Measurements from ENCODE around the gene TUBA4B. TPM values are rescaled to one million over a fixed set of nuclear protein-coding genes. Genes with fewer than 3 reads are reported as not detected.

The TUBA4B gene
- total RNA-seq, 1 donor from 2014 or later: not detected

- H3K27ac Mint-ChIP-seq (ENCODE audit: unreplicated experiment): peak overlapping the region; percentile 97
- DNase-seq (ENCODE audit: low spot score): peak; percentile 58
- no peaks in the 10 kb centered on the region for H3K27me3 Mint-ChIP-seq (ENCODE audit: low read depth)
- peaks cover 54% of the 10 kb centered on the region for H3K4me1 Mint-ChIP-seq (ENCODE audit: low read depth)
- TF ChIP-seq, protein P1, sequence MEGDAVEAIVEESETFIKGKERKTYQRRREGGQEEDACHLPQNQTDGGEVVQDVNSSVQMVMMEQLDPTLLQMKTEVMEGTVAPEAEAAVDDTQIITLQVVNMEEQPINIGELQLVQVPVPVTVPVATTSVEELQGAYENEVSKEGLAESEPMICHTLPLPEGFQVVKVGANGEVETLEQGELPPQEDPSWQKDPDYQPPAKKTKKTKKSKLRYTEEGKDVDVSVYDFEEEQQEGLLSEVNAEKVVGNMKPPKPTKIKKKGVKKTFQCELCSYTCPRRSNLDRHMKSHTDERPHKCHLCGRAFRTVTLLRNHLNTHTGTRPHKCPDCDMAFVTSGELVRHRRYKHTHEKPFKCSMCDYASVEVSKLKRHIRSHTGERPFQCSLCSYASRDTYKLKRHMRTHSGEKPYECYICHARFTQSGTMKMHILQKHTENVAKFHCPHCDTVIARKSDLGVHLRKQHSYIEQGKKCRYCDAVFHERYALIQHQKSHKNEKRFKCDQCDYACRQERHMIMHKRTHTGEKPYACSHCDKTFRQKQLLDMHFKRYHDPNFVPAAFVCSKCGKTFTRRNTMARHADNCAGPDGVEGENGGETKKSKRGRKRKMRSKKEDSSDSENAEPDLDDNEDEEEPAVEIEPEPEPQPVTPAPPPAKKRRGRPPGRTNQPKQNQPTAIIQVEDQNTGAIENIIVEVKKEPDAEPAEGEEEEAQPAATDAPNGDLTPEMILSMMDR (IDR thresholded peaks at IDR 0.05): peak; percentile 39
- H3K9me3 Mint-ChIP-seq (ENCODE audit: low read depth): no peaks in the 10 kb centered on the region
- peak overlapping the region; percentile 85 for H3K4me3 Mint-ChIP-seq (ENCODE audit: unreplicated experiment)
- H3K36me3 Mint-ChIP-seq (ENCODE audit: low read depth): peaks cover 9% of the 10 kb centered on the region
These were observed 27.0 kb downstream of the TUBA4B start for GRCh38 chr2:219279916-219280516.

GRCh38 chr2:219280651-219281050 lies 27.6 kb downstream of the TUBA4B start:
- H3K36me3 Mint-ChIP-seq (ENCODE audit: low read depth): peaks cover 11% of the 10 kb centered on the region
- TF ChIP-seq, protein P1 (IDR thresholded peaks at IDR 0.05): no peak
- no peak overlapping the region for H3K27ac Mint-ChIP-seq (ENCODE audit: unreplicated experiment)
- H3K4me3 Mint-ChIP-seq (ENCODE audit: unreplicated experiment): peak overlapping the region; percentile 85
- DNase-seq (ENCODE audit: low spot score): peak; percentile 37
- no peaks in the 10 kb centered on the region for H3K27me3 Mint-ChIP-seq (ENCODE audit: low read depth)
- peaks cover 56% of the 10 kb centered on the region for H3K4me1 Mint-ChIP-seq (ENCODE audit: low read depth)
- no peaks in the 10 kb centered on the region for H3K9me3 Mint-ChIP-seq (ENCODE audit: low read depth)

DNA sequence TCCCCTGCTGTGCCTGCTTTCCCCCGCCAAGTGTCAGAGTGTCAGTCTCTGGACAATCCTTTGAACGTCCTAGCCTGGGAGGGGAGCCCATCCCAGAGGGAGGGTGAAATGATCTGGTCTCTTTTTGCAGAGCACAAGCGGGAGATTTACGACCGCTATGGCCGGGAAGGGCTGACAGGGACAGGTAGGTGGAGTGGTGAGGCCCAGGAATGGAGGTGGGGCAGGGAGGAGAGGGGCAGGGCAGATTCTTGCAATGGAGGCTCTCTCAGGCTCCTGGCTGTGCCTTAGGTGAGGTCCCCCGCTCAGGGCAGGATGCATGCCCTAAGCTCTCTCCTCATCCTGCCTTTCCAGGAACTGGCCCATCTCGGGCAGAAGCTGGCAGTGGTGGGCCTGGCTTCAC lies 28.5 kb downstream of the TUBA4B start:
- Mint-ChIP-seq H3K9me3 (ENCODE audit: low read depth) (no peaks in the 10 kb centered on the region), H3K4me3 (ENCODE audit: unreplicated experiment) (no peak overlapping the region), H3K36me3 (ENCODE audit: low read depth) (peaks cover 11% of the 10 kb centered on the region), H3K27me3 (ENCODE audit: low read depth) (no peaks in the 10 kb centered on the region), H3K27ac (ENCODE audit: unreplicated experiment) (no peak overlapping the region), H3K4me1 (ENCODE audit: low read depth) (peaks cover 64% of the 10 kb centered on the region)
- TF ChIP-seq, protein P1 (IDR thresholded peaks at IDR 0.05): no peak
- peak; percentile 82 for DNase-seq (ENCODE audit: low spot score)

GRCh38 chr2:219282375-219282774 lies 29.3 kb downstream of the TUBA4B start:
- Mint-ChIP-seq H3K4me3 (ENCODE audit: unreplicated experiment) (no peak overlapping the region), H3K9me3 (ENCODE audit: low read depth) (no peaks in the 10 kb centered on the region), H3K4me1 (ENCODE audit: low read depth) (peaks cover 66% of the 10 kb centered on the region), H3K27ac (ENCODE audit: unreplicated experiment) (peak overlapping the region; percentile 24), H3K27me3 (ENCODE audit: low read depth) (no peaks in the 10 kb centered on the region), H3K36me3 (ENCODE audit: low read depth) (peaks cover 11% of the 10 kb centered on the region)
- DNase-seq (ENCODE audit: low spot score): no peak
- TF ChIP-seq, protein P1 (IDR thresholded peaks at IDR 0.05): no peak

DNA sequence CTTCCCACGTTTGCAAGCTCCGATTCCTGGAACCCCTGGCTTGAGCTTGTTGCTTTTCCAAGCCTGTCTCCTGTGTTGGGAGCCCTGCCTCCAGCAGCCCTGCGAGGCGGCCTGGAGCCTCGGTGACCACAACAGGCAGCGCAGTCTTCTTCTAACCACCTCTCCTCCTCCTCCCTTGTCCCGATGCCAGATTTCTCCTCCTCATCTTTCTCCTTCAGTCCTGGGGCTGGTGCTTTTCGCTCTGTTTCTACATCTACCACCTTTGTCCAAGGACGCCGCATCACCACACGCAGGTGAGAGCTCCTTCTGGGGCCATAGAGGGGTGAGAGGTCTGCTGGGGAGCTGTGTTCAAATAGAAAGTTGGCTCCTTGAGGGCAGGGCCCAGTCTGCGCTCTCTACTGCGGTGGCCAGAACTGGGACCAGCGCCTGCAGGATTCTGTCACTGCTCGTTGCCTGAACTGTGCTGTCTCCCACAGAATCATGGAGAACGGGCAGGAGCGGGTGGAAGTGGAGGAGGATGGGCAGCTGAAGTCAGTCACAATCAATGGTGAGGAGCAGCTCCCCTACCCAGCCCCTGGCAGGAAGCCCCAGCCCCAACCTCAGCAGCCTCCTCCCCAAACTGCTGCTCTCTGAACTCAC lies 30.0 kb downstream of the TUBA4B start:
- TF ChIP-seq, protein P1 (IDR thresholded peaks at IDR 0.05): no peak
- DNase-seq (ENCODE audit: low spot score): peak; percentile 48
- no peak overlapping the region for H3K4me3 Mint-ChIP-seq (ENCODE audit: unreplicated experiment)
- H3K4me1 Mint-ChIP-seq (ENCODE audit: low read depth): peaks cover 61% of the 10 kb centered on the region
- H3K9me3 Mint-ChIP-seq (ENCODE audit: low read depth): no peaks in the 10 kb centered on the region
- peaks cover 11% of the 10 kb centered on the region for H3K36me3 Mint-ChIP-seq (ENCODE audit: low read depth)
- no peak overlapping the region for H3K27ac Mint-ChIP-seq (ENCODE audit: unreplicated experiment)
- no peaks in the 10 kb centered on the region for H3K27me3 Mint-ChIP-seq (ENCODE audit: low read depth)

All from chondrocyte (in vitro differentiated cells).